Neuronal stem cell (in vitro differentiated cells): ENCODE data around the gene FAM227B.

ENCODE experiments used
- DNase-seq: peaks from one replicate; pipeline ENCODE4 v3.0.0-alpha.2; 2013; ENCODE audit warnings: low spot score
- H2AFZ ChIP-seq: one replicate; pipeline ENCODE4 v1.6.1; 2013; ENCODE audit warnings: mild to moderate bottlenecking, low read length, inconsistent platforms
- H2AK5ac ChIP-seq: 2 replicates; pipeline ENCODE4 v1.6.1; 2013; ENCODE audit warnings: low read depth, mild to moderate bottlenecking, inconsistent platforms, low read length, moderate library complexity, mixed read lengths
- H2BK120ac ChIP-seq: 2 replicates; pipeline ENCODE4 v1.6.1; 2013; ENCODE audit warnings: low read depth, mild to moderate bottlenecking, inconsistent platforms, low read length, moderate library complexity, mixed read lengths
- H2BK12ac ChIP-seq: one replicate; pipeline ENCODE4 v1.6.1; 2013; ENCODE audit warnings: low read length, inconsistent platforms
- H2BK15ac ChIP-seq: 2 replicates; pipeline ENCODE4 v1.6.1; 2013; ENCODE audit warnings: mild to moderate bottlenecking, low read length, inconsistent platforms, mixed read lengths
- H2BK5ac ChIP-seq: one replicate; pipeline ENCODE4 v1.6.1; 2013; ENCODE audit warnings: inconsistent platforms, mild to moderate bottlenecking, low read length, moderate library complexity
- H3K14ac ChIP-seq: one replicate; pipeline ENCODE4 v1.6.1; 2013; ENCODE audit warnings: low read length, inconsistent platforms
- H3K18ac ChIP-seq: 2 replicates; pipeline ENCODE4 v1.6.1; 2013; ENCODE audit warnings: low read length, inconsistent platforms
- H3K23ac ChIP-seq: 2 replicates; pipeline ENCODE4 v1.6.1; 2013; ENCODE audit warnings: low read depth, mild to moderate bottlenecking, mixed read lengths, low read length, inconsistent platforms; ENCODE audit not compliant: poor library complexity
- H3K27ac ChIP-seq: replicated peaks from 3 replicates; pipeline ENCODE4 v1.5.1; 2013; ENCODE audit warnings: low read length, inconsistent platforms
- H3K27me3 ChIP-seq, 3 experiments: 2 replicates each; pipeline ENCODE4 v1.6.1; 2013; ENCODE audit warnings: low read length in 3 of 3, mild to moderate bottlenecking in 2 of 3, inconsistent platforms in 1 of 3, low read depth in 1 of 3, mixed read lengths in 1 of 3, moderate library complexity in 1 of 3; ENCODE audit not compliant: control insufficient read depth in 3 of 3, insufficient read depth in 3 of 3
- H3K36me3 ChIP-seq, 2 donors: replicated peaks in 1 of 2; 2 replicates each; pipeline ENCODE4 v1.6.1; 2013; ENCODE audit warnings: low read length in 2 of 2; ENCODE audit not compliant: control insufficient read depth in 2 of 2, insufficient read depth in 2 of 2
- H3K4ac ChIP-seq: 2 replicates; pipeline ENCODE4 v1.6.1; 2013; ENCODE audit warnings: inconsistent platforms, mild to moderate bottlenecking, low read length, moderate library complexity
- H3K4me1 ChIP-seq, 2 donors: 1 replicate in 1 of 2; 2 replicates in 1 of 2; pipeline ENCODE4 v1.6.1; 2013; ENCODE audit warnings: low read length in 2 of 2, low read depth in 1 of 2; ENCODE audit not compliant: control insufficient read depth in 2 of 2, insufficient read depth in 1 of 2
- H3K4me2 ChIP-seq: one replicate; pipeline ENCODE4 v1.6.1; 2013; ENCODE audit warnings: mild to moderate bottlenecking, low read length, inconsistent platforms; ENCODE audit not compliant: insufficient read depth, poor library complexity, severe bottlenecking
- H3K4me3 ChIP-seq, 2 donors: 2 replicates each; pipeline ENCODE4 v1.5.1; 2013; ENCODE audit warnings: low read length in 2 of 2, mild to moderate bottlenecking in 2 of 2, inconsistent platforms in 1 of 2, moderate library complexity in 1 of 2
- H3K79me1 ChIP-seq: one replicate; pipeline ENCODE4 v1.6.1; 2013; ENCODE audit warnings: low read depth, mild to moderate bottlenecking, inconsistent platforms, low read length, moderate library complexity
- H3K9ac ChIP-seq: one replicate; pipeline ENCODE4 v1.6.1; 2013; ENCODE audit warnings: mild to moderate bottlenecking, low read depth, low read length, inconsistent platforms; ENCODE audit not compliant: poor library complexity
- H3K9me3 ChIP-seq, 2 donors: replicated peaks in 1 of 2; 2 replicates each; pipeline versions ENCODE3 to v1.6.1; 2013; ENCODE audit warnings: low read length in 2 of 2, mild to moderate bottlenecking in 2 of 2, inconsistent platforms in 1 of 2, low read depth in 1 of 2, mixed read lengths in 1 of 2, moderate library complexity in 1 of 2; ENCODE audit not compliant: control insufficient read depth in 2 of 2, insufficient read depth in 1 of 2
- H4K8ac ChIP-seq: one replicate; pipeline ENCODE4 v1.6.1; 2013; ENCODE audit warnings: low read depth, mild to moderate bottlenecking, inconsistent platforms, low read length, moderate library complexity
- H4K91ac ChIP-seq: one replicate; pipeline ENCODE4 v1.6.1; 2013; ENCODE audit warnings: low read length, low read depth, mild to moderate bottlenecking, inconsistent platforms; ENCODE audit not compliant: poor library complexity
- WGBS, 2 donors: extraction: QIAGEN DNeasy Blood & Tissue Kit; methylation state at CpG; one replicate each; pipeline ENCODE4 v1.1.7; 2013; ENCODE audit warnings: missing lambda C conversion rate in 2 of 2, mixed read lengths in 1 of 2; ENCODE audit not compliant: insufficient read length in 2 of 2, insufficient replicate concordance in 1 of 2; ENCODE audit errors: extremely low coverage in 2 of 2; 5-methylcytosine and 5-hydroxymethylcytosine counted together

The FAM227B gene

GRCh38 chr15:49468481-49468839 is 152.2 kb downstream of the FAM227B start:
- Histone ChIP-seq H2BK12ac (no peak overlapping the region), H3K18ac (no peak overlapping the region), H3K27ac (no peak overlapping the region), H3K4me2 (no peak overlapping the region), H3K36me3 (no peaks in the 10 kb centered on the region), H3K9ac (no peak overlapping the region), H3K4ac (no peak overlapping the region), H2BK15ac (no peak overlapping the region), H3K14ac (no peak overlapping the region), H3K4me3 (no peak overlapping the region), H3K79me1 (no peaks in the 10 kb centered on the region), H2BK5ac (no peak overlapping the region), H4K91ac (no peak overlapping the region), H2AK5ac (no peak overlapping the region), H3K4me1 (no peaks in the 10 kb centered on the region), H3K27me3 (peaks cover 0 to 2% (median 0%) of the 10 kb centered on the region in 3 experiments), H3K9me3 (no peaks in the 10 kb centered on the region), H2BK120ac (no peak overlapping the region), H3K23ac (no peak overlapping the region), H2AFZ (no peak overlapping the region), H4K8ac (no peak overlapping the region)
- no CpG with 5 or more reads among the region's 2 CpGs for WGBS, 2 donors
- no peak for DNase-seq

GRCh38 chr15:49467746-49468480 is 152.7 kb downstream of the FAM227B start:
- Histone ChIP-seq H3K4me3 (no peak overlapping the region), H2AK5ac (no peak overlapping the region), H3K4me2 (no peak overlapping the region), H3K79me1 (no peaks in the 10 kb centered on the region), H3K36me3 (no peaks in the 10 kb centered on the region), H4K91ac (no peak overlapping the region), H2BK120ac (no peak overlapping the region), H3K14ac (no peak overlapping the region), H3K27ac (no peak overlapping the region), H2BK12ac (no peak overlapping the region), H4K8ac (no peak overlapping the region), H3K4ac (no peak overlapping the region), H3K4me1 (no peaks in the 10 kb centered on the region), H2AFZ (no peak overlapping the region), H2BK15ac (no peak overlapping the region), H2BK5ac (no peak overlapping the region), H3K27me3 (peaks cover 0 to 2% (median 0%) of the 10 kb centered on the region in 3 experiments), H3K23ac (no peak overlapping the region), H3K9ac (no peak overlapping the region), H3K9me3 (no peaks in the 10 kb centered on the region), H3K18ac (no peak overlapping the region)
- WGBS, 2 donors: no CpG with 5 or more reads among the region's 3 CpGs
- no peak for DNase-seq

GRCh38 chr15:49466119-49466518 is 154.5 kb downstream of the FAM227B start:
- Histone ChIP-seq H2BK120ac (no peak overlapping the region), H3K27ac (no peak overlapping the region), H3K23ac (no peak overlapping the region), H2BK5ac (no peak overlapping the region), H3K27me3 (no peaks in the 10 kb centered on the region), H3K4me1 (no peaks in the 10 kb centered on the region), H2BK15ac (no peak overlapping the region), H3K4ac (no peak overlapping the region), H3K79me1 (no peaks in the 10 kb centered on the region), H4K8ac (no peak overlapping the region), H3K14ac (no peak overlapping the region), H4K91ac (no peak overlapping the region), H3K4me3 (no peak overlapping the region), H2BK12ac (no peak overlapping the region), H2AK5ac (no peak overlapping the region), H3K4me2 (no peak overlapping the region), H2AFZ (no peak overlapping the region), H3K18ac (no peak overlapping the region), H3K36me3 (no peaks in the 10 kb centered on the region), H3K9me3 (no peaks in the 10 kb centered on the region), H3K9ac (no peak overlapping the region)
- DNase-seq: no peak
- no CpG with 5 or more reads among the region's 1 CpG for WGBS, 2 donors

GRCh38 chr15:49464522-49464921 is 156.1 kb downstream of the FAM227B start:
- H3K4me3 ChIP-seq: no peak overlapping the region
- no peaks in the 10 kb centered on the region for H3K9me3 ChIP-seq
- H4K91ac ChIP-seq: no peak overlapping the region

More at GRCh38 chr15:49464522-49464921, 156.1 kb downstream of the FAM227B start:
- no peak overlapping the region for H2BK120ac ChIP-seq
- H3K27me3 ChIP-seq: no peaks in the 10 kb centered on the region
- no peak overlapping the region for H2BK12ac ChIP-seq
- no peak overlapping the region for H2AFZ ChIP-seq
- H3K14ac ChIP-seq: no peak overlapping the region
- H3K4me1 ChIP-seq: no peaks in the 10 kb centered on the region
- no peak overlapping the region for H4K8ac ChIP-seq
- H2BK5ac ChIP-seq: no peak overlapping the region
- no peak overlapping the region for H3K27ac ChIP-seq
- no peak overlapping the region for H3K23ac ChIP-seq
- no peak overlapping the region for H2AK5ac ChIP-seq
- H3K36me3 ChIP-seq: no peaks in the 10 kb centered on the region
- H3K4ac ChIP-seq: no peak overlapping the region
- H3K79me1 ChIP-seq: no peaks in the 10 kb centered on the region
- WGBS, 2 donors: no CpG with 5 or more reads among the region's 3 CpGs
- H3K18ac ChIP-seq: no peak overlapping the region
- H3K4me2 ChIP-seq: no peak overlapping the region
- no peak overlapping the region for H3K9ac ChIP-seq
- DNase-seq: no peak
- H2BK15ac ChIP-seq: no peak overlapping the region
